Measurements from ENCODE around the gene CCDC150.

- TF ChIP-seq CTCF (conservative IDR thresholded peaks at IDR 0.05; ENCODE audit: low read depth, low read length) (no peak), EZH2 (IDR thresholded peaks at IDR 0.05; ENCODE audit: borderline replicate concordance, low read depth, low read length, poor library complexity, severe bottlenecking) (no peak)
Measured at GRCh38 chr2:196677404-196677803, 37.9 kb downstream of the CCDC150 start.
